Caco-2 (cell line): Measurements from ENCODE around the gene MARCHF6. TPM values are rescaled to one million over a fixed set of nuclear protein-coding genes. Genes with fewer than 3 reads are reported as not detected.
"Not testable (repeated sequence)": the region's sequence is repeated elsewhere in the genome, so short reads cannot be mapped to it uniquely, and the experiment has no call there.

Experiments
- BruUV-seq: library from RNA; stranded (reverse); fragments of 400-500 nt; replicated peaks from 2 replicates; lab custom pipeline; 2021; lab: Mats Ljungman, UMichigan
- CTCF ChIA-PET: fragments of 300-600 bp; sonication (Branson Sonifier 250); formaldehyde crosslinking; loops from one replicate; lab custom pipeline; 2022; ENCODE audit warnings: antibody characterized with exemption; lab: Charles Lee
- POLR2A ChIA-PET: fragments of 300-600 bp; sonication (Branson Sonifier 250); formaldehyde crosslinking; loops from one replicate; lab custom pipeline; 2022; ENCODE audit warnings: antibody characterized with exemption; lab: Charles Lee
- DNase-seq, 2 experiments: peaks; one replicate each; pipeline versions ENCODE4 v3.0.0 to v3.0.0-alpha.2; 2020 to 2022
- H3K27me3 ChIP-seq: replicated peaks from 2 replicates; pipeline ENCODE4 v1.6.0; 2011; ENCODE audit warnings: low read length; ENCODE audit not compliant: control insufficient read depth, insufficient read depth
- H3K36me3 ChIP-seq: 2 replicates; pipeline ENCODE4 v1.5.1; 2011; ENCODE audit warnings: low read length; ENCODE audit not compliant: control insufficient read depth, insufficient read depth
- H3K4me1 ChIP-seq: fragments of 250-450 bp; sonication (Bioruptor Pico); 2 replicates; pipeline ENCODE4 v1.5.1; 2020; ENCODE audit warnings: mild to moderate bottlenecking
- H3K4me3 ChIP-seq: 2 replicates; pipeline ENCODE4 v1.5.1; 2011; ENCODE audit warnings: low read depth, mild to moderate bottlenecking, control low read depth, low read length
- H3K9me3 ChIP-seq: fragments of 250-450 bp; sonication (Bioruptor Pico); 2 replicates; pipeline ENCODE4 v1.5.1; 2020; ENCODE audit warnings: mild to moderate bottlenecking, moderate library complexity
- H3K27ac Mint-ChIP-seq: one replicate; pipeline ENCODE4 v1.8.0; 2022; ENCODE audit warnings: mixed read lengths; ENCODE audit not compliant: unreplicated experiment
- H3K27me3 Mint-ChIP-seq: one replicate; pipeline ENCODE4 v1.8.0; 2022; ENCODE audit warnings: mixed read lengths; ENCODE audit not compliant: insufficient read depth, unreplicated experiment
- H3K36me3 Mint-ChIP-seq: one replicate; pipeline ENCODE4 v1.8.0; 2022; ENCODE audit warnings: mild to moderate bottlenecking, mixed read lengths; ENCODE audit not compliant: insufficient read depth, unreplicated experiment
- H3K4me1 Mint-ChIP-seq: one replicate; pipeline ENCODE4 v1.8.0; 2022; ENCODE audit warnings: low read depth, mixed read lengths; ENCODE audit not compliant: unreplicated experiment
- H3K4me3 Mint-ChIP-seq: one replicate; pipeline ENCODE4 v1.8.0; 2022; ENCODE audit warnings: mild to moderate bottlenecking, moderate library complexity, mixed read lengths; ENCODE audit not compliant: unreplicated experiment
- H3K9me3 Mint-ChIP-seq: one replicate; pipeline ENCODE4 v1.8.0; 2022; ENCODE audit warnings: mixed read lengths; ENCODE audit not compliant: unreplicated experiment
- CTCF ChIP-seq, 2 experiments: fragments of 200-600 bp in 1 of 2; IDR thresholded peaks; 1 replicate in 1 of 2; 2 replicates in 1 of 2; pipeline versions ENCODE4 v1.5.1 to v1.8.0; 2011 to 2022; ENCODE audit warnings: antibody characterized with exemption in 1 of 2, control low read depth in 1 of 2, inconsistent platforms in 1 of 2, low read depth in 1 of 2, low read length in 1 of 2, mild to moderate bottlenecking in 1 of 2, moderate library complexity in 1 of 2; ENCODE audit not compliant: insufficient read depth in 1 of 2, severe bottlenecking in 1 of 2, unreplicated experiment in 1 of 2
- intact Hi-C: fragments of 100-400 bp; cut with micrococcal nuclease; formaldehyde crosslinking; loops from one replicate; pipeline ENCODE4 v1.10.0; 2022; ENCODE audit not compliant: unreplicated experiment
- total RNA-seq: library from RNA; stranded (reverse); gene quantifications from 2 replicates; pipeline ENCODE4 v1.2.3, GENCODE V29; 2022

Gene MARCHF6
- total RNA-seq, 1 experiment from 2014 or later = 123 TPM

GRCh38 chr5:10339058-10339811 is 14.3 kb upstream of the MARCHF6 start:
- CTCF ChIA-PET = no interaction called here
- Mint-ChIP-seq H3K9me3 (no peaks in the 10 kb centered on the region), H3K27ac (no peak overlapping the region), H3K4me1 (peaks cover 5% of the 10 kb centered on the region), H3K27me3 (no peaks in the 10 kb centered on the region), H3K36me3 (no peaks in the 10 kb centered on the region), H3K4me3 (no peak overlapping the region)
- POLR2A ChIA-PET = no interaction called here
- BruUV-seq = no TSS peak
- H3K4me1 ChIP-seq = no peaks in the 10 kb centered on the region
- no peaks in the 10 kb centered on the region for H3K36me3 ChIP-seq
- no peak for DNase-seq
- intact Hi-C loops = no loop called here
- no peak overlapping the region for H3K4me3 ChIP-seq
- no peaks in the 10 kb centered on the region for H3K9me3 ChIP-seq
- TF ChIP-seq CTCF (IDR thresholded peaks at IDR 0.05; ENCODE audit: insufficient read depth in 1 of 2, low read depth in 1 of 2, low read length in 1 of 2, severe bottlenecking in 1 of 2, unreplicated experiment in 1 of 2) = no peak
- H3K27me3 ChIP-seq = no peaks in the 10 kb centered on the region

- ChIA-PET CTCF (no interaction called here), POLR2A (no interaction called here)
- H3K36me3 Mint-ChIP-seq = no peaks in the 10 kb centered on the region
- Histone ChIP-seq H3K9me3 (no peaks in the 10 kb centered on the region), H3K4me1 (no peaks in the 10 kb centered on the region), H3K27me3 (no peaks in the 10 kb centered on the region), H3K36me3 (no peaks in the 10 kb centered on the region), H3K4me3 (no peak overlapping the region)
- H3K4me3 Mint-ChIP-seq = no peak overlapping the region
- no peak for TF ChIP-seq CTCF (IDR thresholded peaks at IDR 0.05; ENCODE audit: insufficient read depth in 1 of 2, low read depth in 1 of 2, low read length in 1 of 2, severe bottlenecking in 1 of 2, unreplicated experiment in 1 of 2)
- intact Hi-C loops = no loop called here
- no peaks in the 10 kb centered on the region for H3K9me3 Mint-ChIP-seq
- H3K27me3 Mint-ChIP-seq = no peaks in the 10 kb centered on the region
- DNase-seq = no peak
- no TSS peak for BruUV-seq
- no peak overlapping the region for H3K27ac Mint-ChIP-seq
- no peaks in the 10 kb centered on the region for H3K4me1 Mint-ChIP-seq
Measured at GRCh38 chr5:10339958-10340357, 13.5 kb upstream of the MARCHF6 start.

- H3K4me1 Mint-ChIP-seq = no peaks in the 10 kb centered on the region
- no peaks in the 10 kb centered on the region for H3K27me3 Mint-ChIP-seq
- intact Hi-C loops = no loop called here
- no peak overlapping the region for H3K27ac Mint-ChIP-seq
- no peaks in the 10 kb centered on the region for H3K27me3 ChIP-seq
- no peaks in the 10 kb centered on the region for H3K36me3 ChIP-seq
- H3K4me3 ChIP-seq = no peak overlapping the region
- DNase-seq = no peak
- ChIA-PET CTCF (interaction anchor here (0.7 kb wide), 1 partner anchor 15 kb away, joined by 3 read pairs; no protein-coding TSS in a partner anchor), POLR2A (no interaction called here)
- no peak overlapping the region for H3K4me3 Mint-ChIP-seq
- no peak for TF ChIP-seq CTCF (IDR thresholded peaks at IDR 0.05; ENCODE audit: insufficient read depth in 1 of 2, low read depth in 1 of 2, low read length in 1 of 2, severe bottlenecking in 1 of 2, unreplicated experiment in 1 of 2)
- BruUV-seq = no TSS peak
- H3K9me3 ChIP-seq = no peaks in the 10 kb centered on the region
- no peaks in the 10 kb centered on the region for H3K36me3 Mint-ChIP-seq
- no peaks in the 10 kb centered on the region for H3K9me3 Mint-ChIP-seq
- H3K4me1 ChIP-seq = no peaks in the 10 kb centered on the region
Measured at GRCh38 chr5:10343486-10343885, 10.0 kb upstream of the MARCHF6 start.

- H3K4me3 ChIP-seq, H3K27ac Mint-ChIP-seq, intact Hi-C loops, H3K36me3 Mint-ChIP-seq, H3K9me3 ChIP-seq, H3K9me3 Mint-ChIP-seq, DNase-seq, H3K4me3 Mint-ChIP-seq, H3K27me3 Mint-ChIP-seq, BruUV-seq, POLR2A ChIA-PET, H3K36me3 ChIP-seq, H3K4me1 ChIP-seq, H3K27me3 ChIP-seq, H3K4me1 Mint-ChIP-seq: not testable (repeated sequence)
- CTCF ChIA-PET = interaction anchor here (0.7 kb wide), 1 partner anchor 15 kb away, joined by 4 read pairs; no protein-coding TSS in a partner anchor
Measured at GRCh38 chr5:10344461-10345106, 8.9 kb upstream of the MARCHF6 start.
